ENCODE data around the gene PARD3B. TPM values are rescaled to one million over a fixed set of nuclear protein-coding genes. Genes with fewer than 3 reads are reported as not detected.

Gene PARD3B
- total RNA-seq, 1 experiment from 2014 or later: 3.6 TPM

GRCh38 chr2:204542982-204543608, 2.2 kb upstream of the PARD3B start:
- intact Hi-C loops (cut with micrococcal nuclease; ENCODE audit: unreplicated experiment) (no loop called here), in situ Hi-C loops (cut with HindIII; ENCODE audit: low pct_unique_long_range_greater_than_20kb, low sequenced_read_pairs) (no loop called here)
- BruUV-seq (replicated peaks): no TSS peak
- H3K4me1 ChIP-seq (ENCODE audit: control insufficient read depth, insufficient read depth, low read length): 0 out of 2 replicates have a peak, but pooled peaks cover 4% of the 10 kb centered on the region
- ChIA-PET CTCF (no interaction called here), POLR2A (no interaction called here)
- no peak for ATAC-seq
- H3K36me3 ChIP-seq (ENCODE audit: control insufficient read depth, insufficient read depth, low read length): no peaks in the 10 kb centered on the region
- H3K27ac ChIP-seq (ENCODE audit: low read length): no peak overlapping the region
- H3K9me3 ChIP-seq (ENCODE audit: control insufficient read depth, insufficient read depth, low read depth, low read length): no peaks in the 10 kb centered on the region
- no peak for DNase-seq (ENCODE audit: low read depth, low spot score)
- peaks cover 13% of the 10 kb centered on the region; the same call in 1 of the 2 replicates for H3K27me3 ChIP-seq (ENCODE audit: control insufficient read depth, insufficient read depth, low read length)
- no peak overlapping the region for H3K4me3 ChIP-seq (ENCODE audit: low read depth in 2 of 2, low read length in 2 of 2)
- no peak for TF ChIP-seq TCF7L2 (IDR thresholded peaks at IDR 0.05; ENCODE audit: low read depth, low read length)
- TF ChIP-seq SIN3A (IDR thresholded peaks at IDR 0.05; ENCODE audit: borderline replicate concordance, insufficient read depth, low read depth, low read length): no peak
- TF ChIP-seq POLR2AphosphoS5 (IDR thresholded peaks at IDR 0.05; ENCODE audit: low read depth, low read length): no peak
- TF ChIP-seq CTCF (IDR thresholded peaks at IDR 0.05): no peak
- no peak for TF ChIP-seq REST (IDR thresholded peaks at IDR 0.05; ENCODE audit: insufficient read depth in 1 of 2, low read depth in 2 of 2, low read length in 1 of 2)

GRCh38 chr2:204545861-204546735, 823 bp downstream of the PARD3B start:
- in situ Hi-C loops (cut with HindIII; ENCODE audit: low pct_unique_long_range_greater_than_20kb, low sequenced_read_pairs) (no loop called here), intact Hi-C loops (cut with micrococcal nuclease; ENCODE audit: unreplicated experiment) (no loop called here)
- no TSS peak for BruUV-seq (replicated peaks)
- Histone ChIP-seq H3K27ac (ENCODE audit: low read length) (no peak overlapping the region), H3K4me1 (ENCODE audit: control insufficient read depth, insufficient read depth, low read length) (0 out of 2 replicates have a peak, but pooled peaks cover 4% of the 10 kb centered on the region), H3K4me3 (ENCODE audit: low read depth in 2 of 2, low read length in 2 of 2) (peak overlapping the region; percentile 56 to 65), H3K36me3 (ENCODE audit: control insufficient read depth, insufficient read depth, low read length) (no peaks in the 10 kb centered on the region), H3K9me3 (ENCODE audit: control insufficient read depth, insufficient read depth, low read depth, low read length) (no peaks in the 10 kb centered on the region), H3K27me3 (ENCODE audit: control insufficient read depth, insufficient read depth, low read length) (peaks cover 13% of the 10 kb centered on the region; the same call in 1 of the 2 replicates)
- TF ChIP-seq SIN3A (IDR thresholded peaks at IDR 0.05; ENCODE audit: borderline replicate concordance, insufficient read depth, low read depth, low read length) (no peak), TCF7L2 (IDR thresholded peaks at IDR 0.05; ENCODE audit: low read depth, low read length) (no peak), CTCF (IDR thresholded peaks at IDR 0.05) (no peak), POLR2AphosphoS5 (IDR thresholded peaks at IDR 0.05; ENCODE audit: low read depth, low read length) (no peak), REST (IDR thresholded peaks at IDR 0.05; ENCODE audit: insufficient read depth in 1 of 2, low read depth in 2 of 2, low read length in 1 of 2) (no peak)
- ATAC-seq (peak; percentile 23), DNase-seq (ENCODE audit: low read depth, low spot score) (no peak)
- POLR2A ChIA-PET: no interaction called here
- CTCF ChIA-PET: no interaction called here

Data from Panc1 (cell line).